NCI-H446 (cell line): ENCODE results near the gene TRIM15.
"Not testable (repeated sequence)": the region's sequence is repeated elsewhere in the genome, so short reads cannot be mapped to it uniquely, and the experiment has no call there.

Experiments used
- DNase-seq, 2 experiments: peaks; one replicate each; lab custom pipeline; 2025; lab: John Stamatoyannopoulos, UW

The TRIM15 gene

GRCh38 chr6:30198166-30199084 is 35.1 kb downstream of the TRIM15 start:
- no peak for DNase-seq

DNA sequence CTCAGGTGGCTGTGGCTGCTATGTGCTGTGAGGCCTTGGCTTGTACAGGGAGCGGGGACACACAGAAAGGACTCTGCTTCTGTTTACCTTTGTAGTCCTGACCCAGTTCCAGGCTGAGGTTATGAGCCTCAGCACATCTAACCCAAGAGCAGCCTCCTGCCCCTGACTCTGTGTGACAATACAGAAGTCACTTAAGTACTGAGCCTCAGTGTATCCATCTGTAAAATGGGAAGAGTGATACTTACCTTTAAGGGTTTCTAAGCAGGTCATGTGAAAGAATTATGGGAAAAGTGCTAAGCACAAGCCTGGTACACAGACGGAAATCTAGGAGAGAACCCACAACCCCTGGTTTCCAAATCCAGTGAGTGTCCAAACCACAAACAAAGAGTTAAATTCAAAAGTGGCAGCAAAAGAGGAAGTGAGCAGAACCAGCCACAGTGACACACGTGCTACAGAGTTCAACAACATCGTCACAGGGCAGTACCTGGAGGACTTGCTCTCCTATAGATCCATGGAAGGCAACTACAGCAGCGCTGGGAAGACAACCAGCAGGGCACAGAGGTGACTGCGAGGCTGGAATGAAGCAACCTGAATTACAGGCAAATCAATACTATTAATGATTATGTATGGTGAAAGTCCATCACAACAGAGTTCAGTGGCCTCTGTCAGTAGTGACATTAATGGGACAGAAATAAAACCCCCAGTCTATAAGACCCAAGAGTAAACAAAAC is 37.4 kb downstream of the TRIM15 start:
- DNase-seq = no peak

GRCh38 chr6:30202366-30202765 is 39.0 kb downstream of the TRIM15 start:
- no peak for DNase-seq

DNA sequence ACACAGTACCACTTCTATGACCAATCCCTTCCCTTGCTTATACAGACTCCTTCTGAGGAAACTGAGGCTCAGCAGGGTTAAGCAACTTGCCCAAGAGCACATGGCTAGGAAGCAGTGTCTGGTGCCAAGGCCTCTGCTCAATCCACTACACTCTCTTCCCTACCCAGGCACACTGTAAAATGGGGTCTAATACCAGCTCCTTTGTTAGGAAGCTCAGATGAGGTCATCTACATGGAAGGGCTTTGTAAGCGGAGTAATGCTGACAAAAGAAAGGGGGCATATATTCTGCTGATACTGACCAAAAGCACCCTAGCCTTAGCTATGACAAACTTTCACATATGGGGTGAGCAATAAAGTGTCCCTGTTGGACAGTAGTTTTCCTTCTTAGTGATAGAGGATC is 40.8 kb downstream of the TRIM15 start:
- DNase-seq = no peak

DNA sequence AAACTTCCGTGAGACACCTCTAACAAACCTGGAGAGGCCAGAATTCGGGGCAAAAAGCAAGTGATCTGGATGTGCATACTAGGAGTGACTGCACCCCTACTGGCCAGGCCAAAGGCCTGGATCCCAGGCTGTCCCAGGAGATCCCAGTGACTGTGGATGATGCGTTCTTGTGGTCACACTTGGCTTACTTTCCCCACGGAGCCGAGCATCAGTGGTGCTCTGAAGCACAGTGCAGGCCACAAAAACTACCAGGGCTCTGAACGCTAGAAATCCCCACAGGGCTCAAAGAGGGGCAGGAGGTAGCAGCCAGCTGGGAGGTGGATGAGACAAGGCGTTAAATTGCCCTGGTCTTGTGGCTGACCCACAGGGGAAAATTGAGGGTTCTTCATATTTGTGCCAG is 42.8 kb downstream of the TRIM15 start:
- no peak for DNase-seq

GRCh38 chr6:30206799-30207618 is 43.7 kb downstream of the TRIM15 start:
- no peak for DNase-seq

GRCh38 chr6:30207619-30208295 is 44.4 kb downstream of the TRIM15 start:
- no peak for DNase-seq

- DNase-seq = no peak
Observed at GRCh38 chr6:30211306-30211705, 48.0 kb downstream of the TRIM15 start.

DNA sequence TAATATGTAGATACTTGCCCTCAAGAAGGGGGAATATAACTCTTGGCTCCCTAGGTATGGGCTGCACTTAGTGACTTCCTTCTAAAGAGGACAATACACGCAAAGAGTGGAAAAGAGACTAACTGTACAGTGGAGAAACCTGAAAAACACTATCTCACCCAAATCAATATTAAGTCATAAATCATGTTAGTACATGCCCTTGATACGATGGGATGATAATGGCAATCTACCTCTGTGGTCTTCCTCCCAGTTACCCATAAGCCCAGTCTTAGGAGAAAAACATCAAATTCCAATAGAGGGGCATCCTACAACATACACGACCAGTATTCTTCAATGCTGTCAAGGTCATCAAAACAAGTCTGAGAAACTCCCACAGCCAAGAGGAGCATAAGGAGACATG is 48.6 kb downstream of the TRIM15 start:
- no peak for DNase-seq

DNA sequence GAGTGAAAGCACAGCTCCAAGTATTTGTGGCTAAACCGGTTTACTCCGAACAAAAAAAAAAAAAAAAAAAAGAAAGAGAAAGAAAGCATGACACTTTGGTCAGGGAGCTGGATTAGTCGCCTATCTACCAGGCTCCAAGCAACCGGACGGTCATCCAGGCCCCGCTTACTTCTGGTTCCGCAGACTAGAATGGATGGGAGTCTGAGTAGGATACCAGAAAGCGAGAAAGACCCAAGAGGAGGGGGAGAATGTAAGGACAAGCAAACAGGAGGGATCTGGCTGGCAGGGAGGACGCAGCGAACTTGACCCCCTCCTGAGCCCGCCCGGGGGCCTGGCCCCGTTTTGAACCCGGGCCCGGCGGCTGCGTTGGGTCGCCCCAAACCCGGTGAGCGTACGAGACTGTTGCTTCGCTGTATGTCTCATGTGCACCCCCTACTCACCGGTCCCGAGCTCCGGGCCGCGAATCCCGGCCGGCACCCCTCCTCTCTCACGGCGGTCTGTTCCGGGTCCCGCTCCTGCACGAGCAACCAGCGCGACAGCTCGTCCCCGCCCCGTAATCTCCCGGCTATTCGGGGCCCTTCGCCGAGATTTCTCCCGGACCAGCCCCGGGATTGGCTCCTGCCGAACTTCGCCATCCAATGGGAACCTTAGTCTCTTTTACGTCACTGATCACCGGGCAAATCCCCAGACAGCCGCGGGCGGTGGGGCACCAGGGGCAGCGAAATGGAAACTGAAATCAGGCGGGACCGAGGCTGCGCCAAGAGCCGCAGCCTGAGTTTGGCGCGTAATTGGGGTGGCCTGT is 49.7 kb downstream of the TRIM15 start, which contains the start of gene TRIM26:
TSS of gene TRIM26 (minus strand) at position 542 of the 802 bp plus-strand sequence. CDS start 14,303 bp downstream, outside the sequence.
- DNase-seq = peak; percentile 93 to 97

DNA sequence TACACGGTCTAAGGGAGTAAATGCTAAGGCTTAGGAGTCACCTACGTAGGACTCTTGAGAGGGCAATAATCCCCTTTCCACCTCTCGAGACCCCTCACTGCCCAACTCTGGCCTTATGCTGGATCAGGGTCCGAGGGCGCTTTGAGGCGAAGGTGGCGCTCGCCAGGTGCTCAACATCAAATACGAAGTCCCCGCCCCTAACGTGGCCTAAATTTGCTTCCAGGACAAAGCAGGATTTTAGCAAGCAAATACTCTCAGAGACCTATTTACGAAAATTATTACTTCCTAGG is 50.3 kb downstream of the TRIM15 start:
- no peak for DNase-seq

- peak in 1 of 2 experiments; percentile 10 for DNase-seq
Observed at GRCh38 chr6:30213957-30214656, 50.8 kb downstream of the TRIM15 start.

DNA sequence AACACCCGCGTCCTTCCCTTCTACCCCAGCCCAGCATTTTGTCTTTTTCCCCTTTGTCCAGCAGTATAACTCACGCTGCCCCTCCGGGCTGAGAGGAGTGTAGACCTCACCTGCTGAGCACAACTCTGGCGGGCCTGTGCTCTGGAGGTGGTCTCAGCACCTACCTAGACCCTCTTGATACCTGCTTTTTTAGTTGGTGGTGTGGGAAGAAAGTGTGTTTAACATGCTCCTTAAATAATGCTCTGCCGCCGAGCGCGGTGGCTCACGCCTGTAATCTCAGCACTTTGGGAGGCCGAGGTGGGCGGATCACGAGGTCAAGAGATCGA is 51.3 kb downstream of the TRIM15 start:
- DNase-seq = no peak

GRCh38 chr6:30216096-30216495 is 52.8 kb downstream of the TRIM15 start:
- DNase-seq = no peak

- peak; percentile 36 to 71 for DNase-seq
Observed at GRCh38 chr6:30219244-30219643, 55.9 kb downstream of the TRIM15 start.

- DNase-seq = not testable (repeated sequence)
Observed at GRCh38 chr6:30221395-30221794, 58.0 kb downstream of the TRIM15 start.

- DNase-seq = not testable (repeated sequence)
Observed at GRCh38 chr6:30221956-30222355, 58.6 kb downstream of the TRIM15 start.
